ENCODE measurements around the gene FHAD1. TPM values are rescaled to one million over a fixed set of nuclear protein-coding genes. Genes with fewer than 3 reads are reported as not detected.

FHAD1 gene
- total and polyA plus RNA-seq, 9 of the 15 experiments (the other 6 are each of a cell fraction or from before 2014, with no cell fraction given): 0.32 to 2.1 (median 1.5) TPM; not detected in 1

DNA sequence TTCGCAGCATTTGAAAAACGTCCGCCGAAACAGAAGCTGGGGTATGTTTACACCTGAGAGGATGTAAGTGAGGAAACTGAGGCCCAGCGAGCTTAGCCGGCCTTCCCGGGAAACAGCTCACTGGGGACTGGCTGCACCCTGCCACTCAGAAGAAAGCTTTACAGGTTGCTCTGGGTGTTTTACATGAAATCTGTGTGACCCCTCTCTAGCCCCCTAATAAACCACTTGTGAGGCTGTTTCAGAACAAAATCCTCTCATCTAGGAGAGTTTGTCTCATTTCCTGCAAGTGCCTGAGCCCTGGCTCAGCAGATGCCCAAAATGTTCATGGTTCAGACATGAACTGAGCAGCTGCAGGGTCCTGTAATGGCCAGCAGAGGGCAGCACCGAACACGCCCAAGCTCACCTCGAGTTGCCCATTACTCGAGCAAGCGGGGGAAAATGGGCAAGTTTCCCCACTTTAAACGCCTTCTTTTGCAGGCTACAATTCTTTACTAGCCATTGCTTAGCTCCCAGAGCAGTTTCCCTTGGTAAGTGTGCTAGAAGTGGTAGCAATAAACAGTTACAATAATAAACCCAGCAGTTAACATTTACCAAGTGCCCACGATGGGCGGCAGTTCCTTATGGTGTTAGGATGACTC is 76.4 kb downstream of the FHAD1 start (continued):
- TF ChIP-seq, protein P1, sequence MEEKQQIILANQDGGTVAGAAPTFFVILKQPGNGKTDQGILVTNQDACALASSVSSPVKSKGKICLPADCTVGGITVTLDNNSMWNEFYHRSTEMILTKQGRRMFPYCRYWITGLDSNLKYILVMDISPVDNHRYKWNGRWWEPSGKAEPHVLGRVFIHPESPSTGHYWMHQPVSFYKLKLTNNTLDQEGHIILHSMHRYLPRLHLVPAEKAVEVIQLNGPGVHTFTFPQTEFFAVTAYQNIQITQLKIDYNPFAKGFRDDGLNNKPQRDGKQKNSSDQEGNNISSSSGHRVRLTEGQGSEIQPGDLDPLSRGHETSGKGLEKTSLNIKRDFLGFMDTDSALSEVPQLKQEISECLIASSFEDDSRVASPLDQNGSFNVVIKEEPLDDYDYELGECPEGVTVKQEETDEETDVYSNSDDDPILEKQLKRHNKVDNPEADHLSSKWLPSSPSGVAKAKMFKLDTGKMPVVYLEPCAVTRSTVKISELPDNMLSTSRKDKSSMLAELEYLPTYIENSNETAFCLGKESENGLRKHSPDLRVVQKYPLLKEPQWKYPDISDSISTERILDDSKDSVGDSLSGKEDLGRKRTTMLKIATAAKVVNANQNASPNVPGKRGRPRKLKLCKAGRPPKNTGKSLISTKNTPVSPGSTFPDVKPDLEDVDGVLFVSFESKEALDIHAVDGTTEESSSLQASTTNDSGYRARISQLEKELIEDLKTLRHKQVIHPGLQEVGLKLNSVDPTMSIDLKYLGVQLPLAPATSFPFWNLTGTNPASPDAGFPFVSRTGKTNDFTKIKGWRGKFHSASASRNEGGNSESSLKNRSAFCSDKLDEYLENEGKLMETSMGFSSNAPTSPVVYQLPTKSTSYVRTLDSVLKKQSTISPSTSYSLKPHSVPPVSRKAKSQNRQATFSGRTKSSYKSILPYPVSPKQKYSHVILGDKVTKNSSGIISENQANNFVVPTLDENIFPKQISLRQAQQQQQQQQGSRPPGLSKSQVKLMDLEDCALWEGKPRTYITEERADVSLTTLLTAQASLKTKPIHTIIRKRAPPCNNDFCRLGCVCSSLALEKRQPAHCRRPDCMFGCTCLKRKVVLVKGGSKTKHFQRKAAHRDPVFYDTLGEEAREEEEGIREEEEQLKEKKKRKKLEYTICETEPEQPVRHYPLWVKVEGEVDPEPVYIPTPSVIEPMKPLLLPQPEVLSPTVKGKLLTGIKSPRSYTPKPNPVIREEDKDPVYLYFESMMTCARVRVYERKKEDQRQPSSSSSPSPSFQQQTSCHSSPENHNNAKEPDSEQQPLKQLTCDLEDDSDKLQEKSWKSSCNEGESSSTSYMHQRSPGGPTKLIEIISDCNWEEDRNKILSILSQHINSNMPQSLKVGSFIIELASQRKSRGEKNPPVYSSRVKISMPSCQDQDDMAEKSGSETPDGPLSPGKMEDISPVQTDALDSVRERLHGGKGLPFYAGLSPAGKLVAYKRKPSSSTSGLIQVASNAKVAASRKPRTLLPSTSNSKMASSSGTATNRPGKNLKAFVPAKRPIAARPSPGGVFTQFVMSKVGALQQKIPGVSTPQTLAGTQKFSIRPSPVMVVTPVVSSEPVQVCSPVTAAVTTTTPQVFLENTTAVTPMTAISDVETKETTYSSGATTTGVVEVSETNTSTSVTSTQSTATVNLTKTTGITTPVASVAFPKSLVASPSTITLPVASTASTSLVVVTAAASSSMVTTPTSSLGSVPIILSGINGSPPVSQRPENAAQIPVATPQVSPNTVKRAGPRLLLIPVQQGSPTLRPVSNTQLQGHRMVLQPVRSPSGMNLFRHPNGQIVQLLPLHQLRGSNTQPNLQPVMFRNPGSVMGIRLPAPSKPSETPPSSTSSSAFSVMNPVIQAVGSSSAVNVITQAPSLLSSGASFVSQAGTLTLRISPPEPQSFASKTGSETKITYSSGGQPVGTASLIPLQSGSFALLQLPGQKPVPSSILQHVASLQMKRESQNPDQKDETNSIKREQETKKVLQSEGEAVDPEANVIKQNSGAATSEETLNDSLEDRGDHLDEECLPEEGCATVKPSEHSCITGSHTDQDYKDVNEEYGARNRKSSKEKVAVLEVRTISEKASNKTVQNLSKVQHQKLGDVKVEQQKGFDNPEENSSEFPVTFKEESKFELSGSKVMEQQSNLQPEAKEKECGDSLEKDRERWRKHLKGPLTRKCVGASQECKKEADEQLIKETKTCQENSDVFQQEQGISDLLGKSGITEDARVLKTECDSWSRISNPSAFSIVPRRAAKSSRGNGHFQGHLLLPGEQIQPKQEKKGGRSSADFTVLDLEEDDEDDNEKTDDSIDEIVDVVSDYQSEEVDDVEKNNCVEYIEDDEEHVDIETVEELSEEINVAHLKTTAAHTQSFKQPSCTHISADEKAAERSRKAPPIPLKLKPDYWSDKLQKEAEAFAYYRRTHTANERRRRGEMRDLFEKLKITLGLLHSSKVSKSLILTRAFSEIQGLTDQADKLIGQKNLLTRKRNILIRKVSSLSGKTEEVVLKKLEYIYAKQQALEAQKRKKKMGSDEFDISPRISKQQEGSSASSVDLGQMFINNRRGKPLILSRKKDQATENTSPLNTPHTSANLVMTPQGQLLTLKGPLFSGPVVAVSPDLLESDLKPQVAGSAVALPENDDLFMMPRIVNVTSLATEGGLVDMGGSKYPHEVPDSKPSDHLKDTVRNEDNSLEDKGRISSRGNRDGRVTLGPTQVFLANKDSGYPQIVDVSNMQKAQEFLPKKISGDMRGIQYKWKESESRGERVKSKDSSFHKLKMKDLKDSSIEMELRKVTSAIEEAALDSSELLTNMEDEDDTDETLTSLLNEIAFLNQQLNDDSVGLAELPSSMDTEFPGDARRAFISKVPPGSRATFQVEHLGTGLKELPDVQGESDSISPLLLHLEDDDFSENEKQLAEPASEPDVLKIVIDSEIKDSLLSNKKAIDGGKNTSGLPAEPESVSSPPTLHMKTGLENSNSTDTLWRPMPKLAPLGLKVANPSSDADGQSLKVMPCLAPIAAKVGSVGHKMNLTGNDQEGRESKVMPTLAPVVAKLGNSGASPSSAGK (IDR thresholded peaks at IDR 0.05): no peak
- TF ChIP-seq STAG1 (CRISPR knock-in tag; IDR thresholded peaks at IDR 0.05; ENCODE audit: borderline replicate concordance): peak; percentile 38; the same call in 1 of the 2 replicates
- TF ChIP-seq, protein P2, sequence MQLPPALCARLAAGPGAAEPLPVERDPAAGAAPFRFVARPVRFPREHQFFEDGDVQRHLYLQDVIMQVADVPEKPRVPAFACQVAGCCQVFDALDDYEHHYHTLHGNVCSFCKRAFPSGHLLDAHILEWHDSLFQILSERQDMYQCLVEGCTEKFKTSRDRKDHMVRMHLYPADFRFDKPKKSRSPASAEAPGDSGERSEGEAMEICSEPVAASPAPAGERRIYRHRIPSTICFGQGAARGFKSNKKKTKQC (CRISPR knock-in tag; IDR thresholded peaks at IDR 0.05): peak; percentile 35; the same call in 1 of the 2 replicates
- 0 out of 2 replicates have a peak, but pooled peaks have one; percentile 56 for TF ChIP-seq ZNF12 (CRISPR knock-in tag; IDR thresholded peaks at IDR 0.05)
- TF ChIP-seq, protein P3, sequence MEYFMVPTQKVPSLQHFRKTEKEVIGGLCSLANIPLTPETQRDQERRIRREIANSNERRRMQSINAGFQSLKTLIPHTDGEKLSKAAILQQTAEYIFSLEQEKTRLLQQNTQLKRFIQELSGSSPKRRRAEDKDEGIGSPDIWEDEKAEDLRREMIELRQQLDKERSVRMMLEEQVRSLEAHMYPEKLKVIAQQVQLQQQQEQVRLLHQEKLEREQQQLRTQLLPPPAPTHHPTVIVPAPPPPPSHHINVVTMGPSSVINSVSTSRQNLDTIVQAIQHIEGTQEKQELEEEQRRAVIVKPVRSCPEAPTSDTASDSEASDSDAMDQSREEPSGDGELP (CRISPR knock-in tag; IDR thresholded peaks at IDR 0.05; ENCODE audit: borderline replicate concordance): peak; percentile 56; the same call in 1 of the 2 replicates
- TF ChIP-seq, protein P4, sequence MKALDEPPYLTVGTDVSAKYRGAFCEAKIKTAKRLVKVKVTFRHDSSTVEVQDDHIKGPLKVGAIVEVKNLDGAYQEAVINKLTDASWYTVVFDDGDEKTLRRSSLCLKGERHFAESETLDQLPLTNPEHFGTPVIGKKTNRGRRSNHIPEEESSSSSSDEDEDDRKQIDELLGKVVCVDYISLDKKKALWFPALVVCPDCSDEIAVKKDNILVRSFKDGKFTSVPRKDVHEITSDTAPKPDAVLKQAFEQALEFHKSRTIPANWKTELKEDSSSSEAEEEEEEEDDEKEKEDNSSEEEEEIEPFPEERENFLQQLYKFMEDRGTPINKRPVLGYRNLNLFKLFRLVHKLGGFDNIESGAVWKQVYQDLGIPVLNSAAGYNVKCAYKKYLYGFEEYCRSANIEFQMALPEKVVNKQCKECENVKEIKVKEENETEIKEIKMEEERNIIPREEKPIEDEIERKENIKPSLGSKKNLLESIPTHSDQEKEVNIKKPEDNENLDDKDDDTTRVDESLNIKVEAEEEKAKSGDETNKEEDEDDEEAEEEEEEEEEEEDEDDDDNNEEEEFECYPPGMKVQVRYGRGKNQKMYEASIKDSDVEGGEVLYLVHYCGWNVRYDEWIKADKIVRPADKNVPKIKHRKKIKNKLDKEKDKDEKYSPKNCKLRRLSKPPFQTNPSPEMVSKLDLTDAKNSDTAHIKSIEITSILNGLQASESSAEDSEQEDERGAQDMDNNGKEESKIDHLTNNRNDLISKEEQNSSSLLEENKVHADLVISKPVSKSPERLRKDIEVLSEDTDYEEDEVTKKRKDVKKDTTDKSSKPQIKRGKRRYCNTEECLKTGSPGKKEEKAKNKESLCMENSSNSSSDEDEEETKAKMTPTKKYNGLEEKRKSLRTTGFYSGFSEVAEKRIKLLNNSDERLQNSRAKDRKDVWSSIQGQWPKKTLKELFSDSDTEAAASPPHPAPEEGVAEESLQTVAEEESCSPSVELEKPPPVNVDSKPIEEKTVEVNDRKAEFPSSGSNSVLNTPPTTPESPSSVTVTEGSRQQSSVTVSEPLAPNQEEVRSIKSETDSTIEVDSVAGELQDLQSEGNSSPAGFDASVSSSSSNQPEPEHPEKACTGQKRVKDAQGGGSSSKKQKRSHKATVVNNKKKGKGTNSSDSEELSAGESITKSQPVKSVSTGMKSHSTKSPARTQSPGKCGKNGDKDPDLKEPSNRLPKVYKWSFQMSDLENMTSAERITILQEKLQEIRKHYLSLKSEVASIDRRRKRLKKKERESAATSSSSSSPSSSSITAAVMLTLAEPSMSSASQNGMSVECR (CRISPR knock-in tag; IDR thresholded peaks at IDR 0.05): no peak

All from K562 (cell line).